Measurements from ENCODE around the gene SFT2D3. TPM values are rescaled to one million over a fixed set of nuclear protein-coding genes. Genes with fewer than 3 reads are reported as not detected.

SFT2D3 gene
- total and polyA plus RNA-seq, 2 donors (not counting 1 experiment from before 2014, with no cell fraction given): 3.5 to 14.2 TPM

DNA sequence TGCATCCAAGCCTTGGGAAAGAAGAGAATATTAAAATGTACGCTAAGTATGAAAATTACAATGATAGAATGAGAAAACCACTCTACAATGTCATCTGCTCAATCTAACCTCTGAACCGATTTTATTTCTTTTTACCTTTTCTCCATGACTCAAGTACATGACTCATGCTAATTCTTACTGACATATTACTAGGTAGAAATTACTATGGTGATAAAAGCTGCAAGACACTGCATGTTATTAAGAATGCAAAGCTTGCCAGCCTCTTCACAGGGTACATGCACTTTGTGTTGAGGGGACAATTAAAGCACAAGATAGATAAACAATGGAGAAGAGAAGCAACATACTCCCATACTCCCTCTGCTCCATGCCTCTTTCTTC, 20.7 kb downstream of the SFT2D3 start:
- no peak overlapping the region for H3K27ac Mint-ChIP-seq
- CTCF ChIA-PET: no interaction called here
- H3K9me3 ChIP-seq (ENCODE audit: control extremely low read depth in 1 of 3, control insufficient read depth in 2 of 3, insufficient read depth in 1 of 3, low read length in 2 of 3): no peaks in the 10 kb centered on the region
- TF ChIP-seq, protein P1, sequence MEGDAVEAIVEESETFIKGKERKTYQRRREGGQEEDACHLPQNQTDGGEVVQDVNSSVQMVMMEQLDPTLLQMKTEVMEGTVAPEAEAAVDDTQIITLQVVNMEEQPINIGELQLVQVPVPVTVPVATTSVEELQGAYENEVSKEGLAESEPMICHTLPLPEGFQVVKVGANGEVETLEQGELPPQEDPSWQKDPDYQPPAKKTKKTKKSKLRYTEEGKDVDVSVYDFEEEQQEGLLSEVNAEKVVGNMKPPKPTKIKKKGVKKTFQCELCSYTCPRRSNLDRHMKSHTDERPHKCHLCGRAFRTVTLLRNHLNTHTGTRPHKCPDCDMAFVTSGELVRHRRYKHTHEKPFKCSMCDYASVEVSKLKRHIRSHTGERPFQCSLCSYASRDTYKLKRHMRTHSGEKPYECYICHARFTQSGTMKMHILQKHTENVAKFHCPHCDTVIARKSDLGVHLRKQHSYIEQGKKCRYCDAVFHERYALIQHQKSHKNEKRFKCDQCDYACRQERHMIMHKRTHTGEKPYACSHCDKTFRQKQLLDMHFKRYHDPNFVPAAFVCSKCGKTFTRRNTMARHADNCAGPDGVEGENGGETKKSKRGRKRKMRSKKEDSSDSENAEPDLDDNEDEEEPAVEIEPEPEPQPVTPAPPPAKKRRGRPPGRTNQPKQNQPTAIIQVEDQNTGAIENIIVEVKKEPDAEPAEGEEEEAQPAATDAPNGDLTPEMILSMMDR (IDR thresholded peaks at IDR 0.05): no peak
- TF ChIP-seq EZH2 (IDR thresholded peaks at IDR 0.05; ENCODE audit: borderline replicate concordance, insufficient read depth, low read depth, low read length, poor library complexity, severe bottlenecking): no peak
- no peak overlapping the region for H3K27ac ChIP-seq (ENCODE audit: low read length in 2 of 2)
- ATAC-seq (ENCODE audit: low read depth) (no peak), DNase-seq (no peak)
- H2AFZ ChIP-seq (ENCODE audit: insufficient read depth, low read depth, low read length, poor library complexity, severe bottlenecking): no peak overlapping the region
- H3K4me2 ChIP-seq (replicated peaks; ENCODE audit: low read depth, low read length, poor library complexity, severe bottlenecking): no peak overlapping the region
- intact Hi-C loops (cut with micrococcal nuclease): no loop called here
- H3K27me3 Mint-ChIP-seq: no peaks in the 10 kb centered on the region
- H3K4me1 Mint-ChIP-seq: no peaks in the 10 kb centered on the region
- no peaks in the 10 kb centered on the region for H4K20me1 ChIP-seq (ENCODE audit: control insufficient read depth, insufficient read depth, low read length, poor library complexity, severe bottlenecking)
- no peaks in the 10 kb centered on the region for H3K79me2 ChIP-seq (ENCODE audit: control insufficient read depth, insufficient read depth, low read length)
- POLR2A ChIA-PET: no interaction called here
- no peaks in the 10 kb centered on the region for H3K9me3 Mint-ChIP-seq (ENCODE audit: insufficient read depth)
- peaks cover 12 to 46% of the 10 kb centered on the region in 2 experiments for H3K36me3 ChIP-seq (replicated peaks in 1 of 2; ENCODE audit: control extremely low read depth in 1 of 2, control insufficient read depth in 1 of 2, extremely low read depth in 1 of 2, insufficient read depth in 2 of 2, low read length in 1 of 2)
- H3K4me3 Mint-ChIP-seq: no peak overlapping the region
- no peak overlapping the region for H3K9ac ChIP-seq (ENCODE audit: low read length)
- no peaks in the 10 kb centered on the region for H3K27me3 ChIP-seq (replicated peaks in 1 of 4; ENCODE audit: control extremely low read depth in 1 of 4, control insufficient read depth in 3 of 4, insufficient read depth in 4 of 4, low read length in 3 of 4)
- no peaks in the 10 kb centered on the region for H3K4me1 ChIP-seq (ENCODE audit: control insufficient read depth in 2 of 2, insufficient read depth in 2 of 2, low read length in 2 of 2)
- WGBS (ENCODE audit: insufficient coverage): no CpG with 5 or more reads among the region's 2 CpGs
- H3K4me3 ChIP-seq (ENCODE audit: control extremely low read depth in 1 of 5, extremely low read depth in 1 of 5, insufficient read depth in 1 of 5, low read depth in 2 of 5, low read length in 4 of 5): no peak overlapping the region

DNA sequence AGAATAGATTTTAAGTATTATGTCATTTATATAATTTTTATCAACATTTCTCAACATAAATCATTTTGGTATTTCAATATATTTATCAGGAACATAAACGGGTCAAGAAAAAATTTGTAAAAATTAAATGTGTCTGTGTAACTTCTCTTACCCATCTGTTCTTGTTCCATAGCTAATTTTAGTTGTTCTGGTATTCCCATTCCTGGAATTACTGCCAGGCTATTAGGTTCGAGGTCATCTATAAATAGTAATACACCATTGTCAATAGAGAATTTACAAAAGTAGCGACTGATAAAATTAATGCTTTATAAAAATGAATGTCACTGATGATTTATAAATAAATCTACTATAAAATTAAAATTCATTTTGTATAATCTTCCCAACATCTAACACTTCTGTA, 21.5 kb downstream of the SFT2D3 start:
- H3K79me2 ChIP-seq (ENCODE audit: control insufficient read depth, insufficient read depth, low read length): no peaks in the 10 kb centered on the region
- H3K4me2 ChIP-seq (replicated peaks; ENCODE audit: low read depth, low read length, poor library complexity, severe bottlenecking): no peak overlapping the region
- H4K20me1 ChIP-seq (ENCODE audit: control insufficient read depth, insufficient read depth, low read length, poor library complexity, severe bottlenecking): no peaks in the 10 kb centered on the region
- H3K4me3 Mint-ChIP-seq: no peak overlapping the region
- peaks cover 12 to 46% of the 10 kb centered on the region in 2 experiments for H3K36me3 ChIP-seq (replicated peaks in 1 of 2; ENCODE audit: control extremely low read depth in 1 of 2, control insufficient read depth in 1 of 2, extremely low read depth in 1 of 2, insufficient read depth in 2 of 2, low read length in 1 of 2)
- H3K4me1 ChIP-seq (ENCODE audit: control insufficient read depth in 2 of 2, insufficient read depth in 2 of 2, low read length in 2 of 2): no peaks in the 10 kb centered on the region
- H3K4me1 Mint-ChIP-seq: no peaks in the 10 kb centered on the region
- ATAC-seq (ENCODE audit: low read depth) (no peak), DNase-seq (no peak)
- no peak overlapping the region for H3K27ac Mint-ChIP-seq
- ChIA-PET CTCF (no interaction called here), POLR2A (no interaction called here)
- H3K27me3 ChIP-seq (replicated peaks in 1 of 4; ENCODE audit: control extremely low read depth in 1 of 4, control insufficient read depth in 3 of 4, insufficient read depth in 4 of 4, low read length in 3 of 4): no peaks in the 10 kb centered on the region
- intact Hi-C loops (cut with micrococcal nuclease): no loop called here
- no peak overlapping the region for H3K9ac ChIP-seq (ENCODE audit: low read length)
- no peak overlapping the region for H2AFZ ChIP-seq (ENCODE audit: insufficient read depth, low read depth, low read length, poor library complexity, severe bottlenecking)
- TF ChIP-seq EZH2 (IDR thresholded peaks at IDR 0.05; ENCODE audit: borderline replicate concordance, insufficient read depth, low read depth, low read length, poor library complexity, severe bottlenecking): no peak
- TF ChIP-seq, protein P1 (IDR thresholded peaks at IDR 0.05): no peak
- H3K27ac ChIP-seq (ENCODE audit: low read length in 2 of 2): no peak overlapping the region
- WGBS (ENCODE audit: insufficient coverage): no CpG with 5 or more reads among the region's 3 CpGs
- no peaks in the 10 kb centered on the region for H3K27me3 Mint-ChIP-seq
- no peaks in the 10 kb centered on the region for H3K9me3 Mint-ChIP-seq (ENCODE audit: insufficient read depth)
- no peak overlapping the region for H3K4me3 ChIP-seq (ENCODE audit: control extremely low read depth in 1 of 5, extremely low read depth in 1 of 5, insufficient read depth in 1 of 5, low read depth in 2 of 5, low read length in 4 of 5)
- H3K9me3 ChIP-seq (ENCODE audit: control extremely low read depth in 1 of 3, control insufficient read depth in 2 of 3, insufficient read depth in 1 of 3, low read length in 2 of 3): no peaks in the 10 kb centered on the region
